AG04450 (cell line): ENCODE measurements around the gene EXOC4. TPM values are rescaled to one million over a fixed set of nuclear protein-coding genes. Genes with fewer than 3 reads are reported as not detected.

Source experiments
- CTCF ChIA-PET: fragments of 300-600, 350-600 bp; formaldehyde crosslinking; extraction: SDS; loops from one replicate; lab custom pipeline; 2022; ENCODE audit warnings: antibody characterized with exemption, inconsistent platforms; lab: Charles Lee
- POLR2A ChIA-PET: fragments of 350-600 bp; formaldehyde crosslinking; extraction: SDS; loops from one replicate; lab custom pipeline; 2021; ENCODE audit warnings: antibody characterized with exemption, inconsistent platforms; lab: Yijun Ruan, JAX
- DNase-seq: peaks from one replicate; pipeline ENCODE4 v3.0.0-alpha.2; 2011; ENCODE audit warnings: low read depth, low spot score
- H3K27ac ChIP-seq: one replicate; pipeline ENCODE4 v1.5.1; 2012; ENCODE audit warnings: low read depth, low read length, control low read depth
- H3K27me3 ChIP-seq: one replicate; pipeline ENCODE4 v1.6.0; 2012; ENCODE audit warnings: low read length; ENCODE audit not compliant: control insufficient read depth, insufficient read depth
- H3K4me3 ChIP-seq: 2 replicates; pipeline ENCODE4 v1.5.1; 2011; ENCODE audit warnings: mild to moderate bottlenecking, low read depth, low read length, control low read depth
- H3K9me3 ChIP-seq: 2 replicates; pipeline ENCODE4 v1.5.1; 2012; ENCODE audit warnings: low read length; ENCODE audit not compliant: control insufficient read depth, insufficient read depth
- CTCF ChIP-seq: IDR thresholded peaks from 2 replicates; pipeline ENCODE4 v1.5.1; 2011; ENCODE audit warnings: low read depth, low read length, control low read depth, inconsistent platforms
- polyA plus RNA-seq: library from polyadenylated mRNA; depleted of rRNA; stranded (reverse); fragments of >200 nt; gene quantifications from 2 replicates; pipeline ENCODE4 v1.2.3, GENCODE V29; 2011

Gene EXOC4
- polyA plus RNA-seq, 1 experiment, result 73.5 TPM

DNA sequence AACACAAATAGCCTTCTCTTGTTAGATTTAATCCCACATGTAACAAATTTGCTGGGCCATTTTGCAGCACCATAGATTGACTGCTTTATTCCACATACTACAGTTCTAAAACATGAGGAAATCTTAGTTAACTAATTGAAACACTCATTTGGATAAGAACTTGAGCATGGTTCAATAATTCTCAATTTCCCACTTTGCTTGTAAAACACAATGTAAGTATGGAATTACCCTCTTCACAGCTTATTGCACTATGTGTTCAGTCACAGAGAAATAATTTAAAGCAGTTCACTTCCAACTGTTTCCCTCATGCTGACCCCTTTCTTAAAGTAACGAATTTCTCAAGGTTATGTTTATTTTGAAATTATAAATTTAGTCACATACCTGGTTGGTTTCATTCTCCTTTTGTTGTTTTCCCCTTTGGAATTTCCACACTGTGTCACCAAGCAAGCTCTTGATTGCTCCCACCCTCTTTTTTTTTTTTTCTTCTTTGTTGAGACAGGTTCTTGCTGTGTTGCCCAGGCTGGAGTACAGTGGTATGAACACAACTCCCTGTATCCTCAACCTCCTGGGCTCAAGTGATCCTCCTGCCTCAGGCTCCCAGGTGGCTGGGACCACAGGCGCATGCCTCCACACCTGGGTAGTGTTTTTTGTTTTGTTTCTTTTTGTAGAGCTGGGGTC, 425.4 kb downstream of the EXOC4 start:
- no peak overlapping the region for H3K27ac ChIP-seq
- H3K4me3 ChIP-seq, result no peak overlapping the region
- no peaks in the 10 kb centered on the region for H3K9me3 ChIP-seq
- ChIA-PET POLR2A (no interaction called here), CTCF (interaction anchor here (1.0 kb wide), 1 partner anchor 754 kb away, joined by 3 read pairs; no protein-coding TSS in a partner anchor)
- no peak for DNase-seq
- TF ChIP-seq CTCF, result no peak
- no peaks in the 10 kb centered on the region for H3K27me3 ChIP-seq

DNA sequence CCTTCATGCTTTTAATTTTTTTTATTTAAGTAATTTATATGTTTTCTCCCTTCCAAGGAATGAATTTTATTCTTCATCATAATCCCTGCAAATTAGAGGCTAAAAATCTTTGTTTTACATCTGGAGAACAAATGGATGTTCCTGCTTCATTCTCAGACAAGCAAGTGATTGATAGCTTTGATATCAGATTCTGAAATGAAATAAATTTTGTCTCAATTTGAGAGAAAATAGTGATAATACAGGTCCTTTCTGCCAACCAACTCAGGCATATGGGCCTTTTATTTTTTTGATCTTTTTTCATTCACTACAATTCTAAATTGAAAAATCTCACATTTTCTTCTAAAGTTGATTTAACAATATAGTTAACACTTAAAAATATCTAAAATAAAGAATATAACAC, 427.1 kb downstream of the EXOC4 start:
- CTCF ChIA-PET, result no interaction called here

GRCh38 chr7:133681529-133681928, 428.7 kb downstream of the EXOC4 start:
- TF ChIP-seq CTCF, result no peak
- DNase-seq, result no peak
- Histone ChIP-seq H3K27me3 (no peaks in the 10 kb centered on the region), H3K27ac (no peak overlapping the region), H3K4me3 (no peak overlapping the region), H3K9me3 (no peaks in the 10 kb centered on the region)
- POLR2A ChIA-PET, result no interaction called here
- CTCF ChIA-PET, result no interaction called here

More for the DNA sequence above, 427.1 kb downstream of the EXOC4 start:
- POLR2A ChIA-PET, result interaction anchor here (0.6 kb wide), 1 partner anchor 55 kb away, joined by 6 read pairs; no protein-coding TSS in a partner anchor
- no peak for TF ChIP-seq CTCF
- H3K27ac ChIP-seq, result no peak overlapping the region
- no peaks in the 10 kb centered on the region for H3K27me3 ChIP-seq
- DNase-seq, result no peak
- H3K4me3 ChIP-seq, result no peak overlapping the region
- no peaks in the 10 kb centered on the region for H3K9me3 ChIP-seq

DNA sequence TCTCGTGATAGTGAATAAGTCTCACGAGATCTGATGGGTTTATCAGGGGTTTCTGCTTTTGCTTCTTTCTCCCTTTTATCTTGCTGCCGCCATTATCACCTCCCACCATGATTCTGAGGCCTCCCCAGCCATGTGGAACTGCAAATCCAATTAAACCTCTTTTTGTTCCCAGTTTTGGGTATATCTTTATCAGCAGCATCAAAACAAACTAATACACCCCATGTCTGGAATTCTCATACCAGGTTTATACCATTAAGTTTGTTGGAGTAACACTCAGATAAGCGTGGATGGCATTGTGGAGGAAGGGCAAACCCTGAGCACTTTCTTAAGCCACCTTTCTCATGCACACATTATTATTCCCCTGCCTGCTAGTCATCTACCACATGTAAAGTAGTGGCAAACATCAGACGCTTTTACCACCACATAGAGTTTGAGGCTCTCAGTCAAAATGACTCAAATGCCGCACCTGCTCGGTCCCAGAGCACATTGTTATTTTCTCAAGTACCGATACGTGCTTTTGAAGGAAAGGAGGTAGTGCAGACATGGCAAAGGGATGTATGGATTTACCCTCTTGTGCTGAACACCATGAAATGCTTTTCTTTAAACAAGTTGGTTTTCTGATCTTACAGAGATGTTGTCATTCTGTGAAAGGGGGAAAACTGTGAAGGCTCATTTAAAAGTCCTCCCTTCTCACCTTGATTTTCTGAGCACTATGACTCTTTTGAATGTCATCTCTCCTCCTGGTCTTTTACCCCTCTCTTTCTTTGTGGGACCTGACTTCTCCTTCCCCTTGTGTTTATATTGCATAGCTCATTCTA, 429.7 kb downstream of the EXOC4 start:
- ChIA-PET CTCF (no interaction called here), POLR2A (no interaction called here)
- no peak overlapping the region for H3K27ac ChIP-seq
- DNase-seq, result no peak
- H3K27me3 ChIP-seq, result no peaks in the 10 kb centered on the region
- H3K4me3 ChIP-seq, result no peak overlapping the region
- H3K9me3 ChIP-seq, result no peaks in the 10 kb centered on the region
- no peak for TF ChIP-seq CTCF

- Histone ChIP-seq H3K4me3 (no peak overlapping the region), H3K9me3 (no peaks in the 10 kb centered on the region), H3K27ac (no peak overlapping the region), H3K27me3 (no peaks in the 10 kb centered on the region)
- POLR2A ChIA-PET, result no interaction called here
- TF ChIP-seq CTCF, result no peak
- no peak for DNase-seq
- CTCF ChIA-PET, result no interaction called here
These were observed 430.2 kb downstream of the EXOC4 start for GRCh38 chr7:133683182-133683454.
